ENCODE data around the gene LGALS4.

The LGALS4 gene

GRCh38 chr19:38843175-38843758, 30.5 kb upstream of the LGALS4 start:
- POLR2A ChIA-PET = no interaction called here
- no peak for DNase-seq (ENCODE audit: extremely low spot score)
- TF ChIP-seq SP1 (IDR thresholded peaks at IDR 0.05) = no peak
- CTCF ChIA-PET = interaction anchor here (0.9 kb wide), 1 partner anchor 209 kb away, joined by 3 read pairs; no protein-coding TSS in a partner anchor

- ChIA-PET POLR2A (interaction anchor here (2.2 kb wide), 1 partner anchor 11 kb away, joined by 7 read pairs; the partner anchor contains the start of gene ECH1), CTCF (no interaction called here)
- TF ChIP-seq NFRKB (IDR thresholded peaks at IDR 0.05) = no peak
- TF ChIP-seq FOXK2 (IDR thresholded peaks at IDR 0.05) = no peak
- TF ChIP-seq LEF1 (IDR thresholded peaks at IDR 0.05; ENCODE audit: borderline replicate concordance) = no peak
- TF ChIP-seq SP1 (IDR thresholded peaks at IDR 0.05) = no peak
- no peak for TF ChIP-seq ZNF384 (IDR thresholded peaks at IDR 0.05)
- no peak for TF ChIP-seq PKNOX1 (IDR thresholded peaks at IDR 0.05)
- TF ChIP-seq ARNT (IDR thresholded peaks at IDR 0.05) = no peak
- no peak for TF ChIP-seq CTBP1 (IDR thresholded peaks at IDR 0.05; ENCODE audit: borderline replicate concordance)
- TF ChIP-seq L3MBTL2 (conservative IDR thresholded peaks at IDR 0.05) = no peak
- no peak for TF ChIP-seq HDGF (IDR thresholded peaks at IDR 0.05; ENCODE audit: borderline replicate concordance)
- TF ChIP-seq FOXM1 (IDR thresholded peaks at IDR 0.05; ENCODE audit: borderline replicate concordance) = no peak
- no peak for TF ChIP-seq TARDBP (IDR thresholded peaks at IDR 0.05)
- TF ChIP-seq SUZ12 (IDR thresholded peaks at IDR 0.05) = no peak
- TF ChIP-seq ELF4 (IDR thresholded peaks at IDR 0.05) = no peak
- TF ChIP-seq BHLHE40 (IDR thresholded peaks at IDR 0.05; ENCODE audit: borderline replicate concordance) = no peak
- TF ChIP-seq FOXA1 (IDR thresholded peaks at IDR 0.05) = no peak
- no peak for DNase-seq (ENCODE audit: extremely low spot score)
Observed at GRCh38 chr19:38842439-38843174, 29.9 kb upstream of the LGALS4 start.

- ChIA-PET CTCF (no interaction called here), POLR2A (interaction anchor here (2.2 kb wide), 1 partner anchor 10 kb away, joined by 7 read pairs; the partner anchor contains the start of gene ECH1)
- TF ChIP-seq HDGF (IDR thresholded peaks at IDR 0.05; ENCODE audit: borderline replicate concordance) (no peak), ZNF384 (IDR thresholded peaks at IDR 0.05) (no peak), SP1 (IDR thresholded peaks at IDR 0.05) (no peak), ARNT (IDR thresholded peaks at IDR 0.05) (no peak), TARDBP (IDR thresholded peaks at IDR 0.05) (no peak), PKNOX1 (IDR thresholded peaks at IDR 0.05) (no peak), LEF1 (IDR thresholded peaks at IDR 0.05; ENCODE audit: borderline replicate concordance) (no peak), ELF4 (IDR thresholded peaks at IDR 0.05) (no peak), SUZ12 (IDR thresholded peaks at IDR 0.05) (no peak), FOXM1 (IDR thresholded peaks at IDR 0.05; ENCODE audit: borderline replicate concordance) (no peak)
- no peak for DNase-seq (ENCODE audit: extremely low spot score)
Observed at GRCh38 chr19:38841787-38842438, 29.2 kb upstream of the LGALS4 start.

- ChIA-PET CTCF (no interaction called here), POLR2A (interaction anchor here (2.2 kb wide), 1 partner anchor 10 kb away, joined by 7 read pairs; the partner anchor contains the start of gene ECH1)
- TF ChIP-seq ZNF384 (IDR thresholded peaks at IDR 0.05) (no peak), FOXA1 (IDR thresholded peaks at IDR 0.05) (no peak), ELF4 (IDR thresholded peaks at IDR 0.05) (no peak)
- DNase-seq (ENCODE audit: extremely low spot score) = no peak
Observed at GRCh38 chr19:38841180-38841766, 28.5 kb upstream of the LGALS4 start.

GRCh38 chr19:38840583-38840968, 27.8 kb upstream of the LGALS4 start:
- ChIA-PET CTCF (no interaction called here), POLR2A (interaction anchor here (2.2 kb wide), 1 partner anchor 9 kb away, joined by 7 read pairs; the partner anchor contains the start of gene ECH1)
- DNase-seq (ENCODE audit: extremely low spot score) = no peak
- TF ChIP-seq PKNOX1 (IDR thresholded peaks at IDR 0.05) (no peak), CTBP1 (IDR thresholded peaks at IDR 0.05; ENCODE audit: borderline replicate concordance) (no peak), FOXM1 (IDR thresholded peaks at IDR 0.05; ENCODE audit: borderline replicate concordance) (no peak), NFRKB (IDR thresholded peaks at IDR 0.05) (no peak), ZNF384 (IDR thresholded peaks at IDR 0.05) (no peak), ARNT (IDR thresholded peaks at IDR 0.05) (no peak), FOXK2 (IDR thresholded peaks at IDR 0.05) (no peak), SUZ12 (IDR thresholded peaks at IDR 0.05) (no peak), HDGF (IDR thresholded peaks at IDR 0.05; ENCODE audit: borderline replicate concordance) (no peak), L3MBTL2 (conservative IDR thresholded peaks at IDR 0.05) (no peak), BHLHE40 (IDR thresholded peaks at IDR 0.05; ENCODE audit: borderline replicate concordance) (no peak), ELF4 (IDR thresholded peaks at IDR 0.05) (no peak), FOXA1 (IDR thresholded peaks at IDR 0.05) (no peak), TARDBP (IDR thresholded peaks at IDR 0.05) (no peak), LEF1 (IDR thresholded peaks at IDR 0.05; ENCODE audit: borderline replicate concordance) (no peak)
